HG02884 (cell line): ENCODE results near the gene MTFP1.
"Not testable (repeated sequence)": the region's sequence is repeated elsewhere in the genome, so short reads cannot be mapped to it uniquely, and the experiment has no call there.

ENCODE experiments used
- ATAC-seq: cut with Tn5 transposase; IDR thresholded peaks from one replicate; pipeline ENCODE4 v1.9.1; 2021; ENCODE audit warnings: mild to moderate bottlenecking, moderate library complexity; ENCODE audit not compliant: unreplicated experiment

The MTFP1 gene

DNA sequence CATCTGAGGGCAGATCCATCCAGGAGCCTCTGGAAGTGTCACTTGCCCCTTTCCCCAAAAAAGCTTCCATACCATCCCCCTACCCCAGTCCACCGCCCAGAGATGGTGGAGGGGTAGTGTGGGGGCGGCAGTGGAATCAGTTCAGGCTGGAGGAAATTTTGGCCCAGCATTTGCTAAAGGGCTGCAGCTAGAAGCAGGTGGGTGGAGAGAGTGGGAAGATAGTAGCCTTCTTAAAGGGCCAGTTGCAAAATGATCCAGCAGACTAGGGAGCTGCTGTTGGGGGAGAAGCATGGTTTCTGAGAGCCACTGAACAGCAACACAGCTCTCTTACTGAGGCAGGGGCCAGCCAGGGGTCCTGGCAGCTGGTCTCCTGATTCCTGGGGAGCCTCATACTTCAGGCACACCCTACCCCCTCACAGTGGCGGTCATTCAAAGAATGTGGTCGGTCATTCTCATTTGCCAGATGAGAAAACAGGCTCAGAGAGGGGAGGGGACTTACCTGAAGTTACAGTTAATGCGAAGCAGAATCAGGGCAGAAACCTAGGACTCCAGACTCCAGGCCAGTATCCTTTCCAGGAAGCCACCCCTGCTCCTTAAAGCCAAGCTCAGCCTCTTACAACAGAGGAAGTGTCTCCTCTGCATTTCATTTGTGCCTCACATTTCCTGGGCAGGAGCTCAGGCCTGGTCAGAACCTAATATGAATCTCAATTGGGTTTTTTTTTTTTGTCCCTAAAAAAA is 23.4 kb upstream of the MTFP1 start:
- ATAC-seq: no peak

DNA sequence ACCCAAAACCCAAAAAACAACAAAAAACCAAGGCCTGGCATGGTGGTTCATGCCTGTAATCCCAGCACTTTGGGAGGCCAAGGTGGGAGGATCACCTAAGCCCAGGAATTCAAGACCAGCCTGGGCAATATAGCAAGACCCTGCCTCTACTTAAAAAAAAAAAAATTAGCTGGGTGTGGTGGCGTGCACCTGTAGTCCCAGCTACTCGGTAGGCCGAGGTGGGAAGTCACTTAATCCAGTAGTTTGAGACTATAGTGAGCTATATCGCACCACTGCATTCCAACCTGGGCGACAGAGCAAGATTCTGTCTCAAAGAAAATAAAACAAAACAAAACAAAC is 22.8 kb upstream of the MTFP1 start:
- ATAC-seq: not testable (repeated sequence)

DNA sequence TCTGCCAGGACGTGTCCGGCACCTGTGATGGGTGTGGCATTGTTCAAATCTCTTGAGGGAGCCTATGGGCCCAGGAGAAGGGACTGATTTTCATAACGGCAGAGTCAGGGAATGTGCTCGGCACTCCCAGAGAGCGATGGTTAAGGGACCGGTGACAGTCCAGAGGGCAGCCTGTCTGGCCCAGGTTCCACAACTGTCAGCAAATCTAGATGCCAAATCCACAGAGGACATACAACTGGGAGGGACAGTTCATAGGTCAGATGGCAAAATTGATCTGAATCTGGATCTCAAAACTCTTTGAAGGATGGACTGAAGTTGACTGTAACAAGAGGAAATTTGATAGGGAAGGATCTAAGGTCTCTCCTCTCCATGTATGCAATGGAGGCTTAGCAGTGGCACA is 21.3 kb upstream of the MTFP1 start:
- no peak for ATAC-seq

DNA sequence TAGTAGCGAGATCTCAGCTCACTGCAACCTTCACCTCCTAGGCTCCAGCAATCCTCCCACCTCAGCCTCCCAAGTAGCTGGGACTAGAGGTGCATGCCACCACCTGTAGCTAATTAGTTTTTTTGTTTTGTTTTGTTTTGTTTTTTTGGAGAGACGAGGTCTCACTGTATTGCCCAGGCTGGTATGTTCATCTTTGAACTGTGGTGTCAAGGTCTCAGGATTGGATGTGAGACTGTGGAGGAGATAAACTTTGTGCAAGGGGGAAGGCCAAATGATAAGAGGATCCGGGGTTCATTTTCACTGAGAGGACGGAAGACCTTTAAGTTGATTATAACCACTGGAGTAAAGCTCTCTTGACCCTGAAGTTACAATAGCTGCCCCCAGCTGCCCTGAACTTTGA is 19.8 kb upstream of the MTFP1 start:
- ATAC-seq: no peak

GRCh38 chr22:30406400-30406799 is 19.2 kb upstream of the MTFP1 start:
- ATAC-seq: no peak

DNA sequence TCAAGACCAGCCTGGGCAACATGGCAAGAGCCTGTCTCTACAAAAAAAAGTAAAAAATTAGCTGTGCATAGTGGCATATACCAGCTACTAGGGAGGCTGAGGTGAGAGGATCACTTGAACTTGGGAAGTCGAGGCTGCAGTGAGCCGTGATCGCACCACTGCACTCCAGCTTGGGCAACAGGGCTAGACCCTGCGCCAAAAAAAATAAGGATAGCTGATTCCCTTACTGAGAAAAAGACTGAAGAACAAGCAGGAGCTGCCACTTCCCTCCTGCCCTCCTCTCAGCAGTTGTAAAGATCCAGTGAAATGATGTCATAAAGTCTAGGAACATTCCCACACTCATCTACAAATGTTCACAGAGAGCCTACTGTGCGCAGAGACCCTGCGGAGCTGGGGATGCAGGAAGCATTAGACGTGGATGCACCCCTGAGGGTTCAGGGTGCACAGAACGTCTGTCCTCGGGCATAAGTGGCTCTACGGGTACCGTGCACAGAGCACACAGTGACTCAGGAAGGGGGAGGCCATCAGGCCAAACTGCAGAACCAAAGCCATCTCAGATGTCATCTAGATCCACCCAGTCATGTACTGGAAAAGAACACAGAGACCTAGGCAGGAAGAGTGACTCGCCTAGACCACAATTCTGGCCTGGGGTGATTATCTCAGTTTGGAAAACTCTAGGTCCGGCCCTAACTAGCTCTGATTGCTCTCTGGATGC is 17.0 kb upstream of the MTFP1 start:
- ATAC-seq: no peak

GRCh38 chr22:30411780-30412179 is 13.8 kb upstream of the MTFP1 start:
- ATAC-seq: no peak

DNA sequence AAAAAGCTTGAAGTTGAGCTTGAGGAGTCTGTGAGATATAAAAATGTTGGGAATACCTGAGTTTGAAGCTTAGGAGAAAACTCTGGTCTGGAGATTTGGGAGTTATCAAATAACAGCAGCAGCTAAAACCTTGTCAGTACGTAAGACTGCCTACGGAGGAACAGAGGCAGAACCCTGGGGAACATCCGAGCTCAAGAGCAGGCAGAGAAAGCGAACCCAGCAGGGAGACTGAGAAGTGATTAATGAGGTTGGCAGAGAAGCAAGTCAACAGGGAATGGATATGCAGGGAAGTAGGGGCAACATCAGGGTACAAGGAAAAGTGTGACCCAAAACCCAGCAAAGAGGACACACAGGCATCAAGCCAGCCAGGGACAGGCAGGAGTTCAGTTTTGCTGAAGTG is 12.6 kb upstream of the MTFP1 start:
- no peak for ATAC-seq

DNA sequence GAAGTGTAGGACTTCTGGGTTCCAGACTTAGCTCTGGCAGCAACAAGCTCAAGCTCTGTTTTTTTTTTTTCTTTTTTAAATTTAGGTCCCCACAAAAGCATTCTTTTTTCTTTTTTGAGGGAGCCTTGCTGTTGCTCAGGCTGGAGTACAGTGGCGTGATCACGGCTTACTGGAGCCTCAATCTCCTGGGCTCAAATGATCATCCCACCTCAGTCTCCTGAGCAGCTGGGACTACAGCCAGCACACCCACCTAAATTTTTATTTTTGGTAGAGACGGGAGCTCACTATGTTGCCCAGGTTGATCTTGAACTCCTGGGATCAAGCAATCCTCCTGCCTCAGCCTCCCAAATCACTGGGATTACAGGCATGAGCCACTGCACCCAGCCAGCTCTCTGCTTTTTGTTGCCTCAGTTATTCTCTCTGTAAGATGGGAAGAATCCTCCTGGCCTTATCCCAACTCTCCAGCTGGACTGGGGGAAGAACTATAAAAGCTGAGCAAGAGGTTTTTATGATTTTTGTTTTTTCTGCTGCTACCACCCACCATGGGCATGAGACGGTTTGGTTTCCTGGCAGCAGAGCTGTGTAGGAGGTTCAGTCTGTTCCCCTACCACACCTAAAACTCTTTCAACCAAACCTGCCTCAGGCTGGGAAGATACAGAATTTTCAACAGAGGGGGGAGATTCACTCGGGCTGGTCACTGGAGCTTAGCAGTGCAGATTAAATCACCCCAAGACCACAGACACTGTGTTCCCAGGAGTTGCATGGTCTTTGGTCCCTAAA is 11.6 kb upstream of the MTFP1 start:
- ATAC-seq: no peak

GRCh38 chr22:30414525-30415047 is 11.0 kb upstream of the MTFP1 start:
- ATAC-seq: no peak

GRCh38 chr22:30416403-30416802 is 9.2 kb upstream of the MTFP1 start:
- ATAC-seq: no peak

DNA sequence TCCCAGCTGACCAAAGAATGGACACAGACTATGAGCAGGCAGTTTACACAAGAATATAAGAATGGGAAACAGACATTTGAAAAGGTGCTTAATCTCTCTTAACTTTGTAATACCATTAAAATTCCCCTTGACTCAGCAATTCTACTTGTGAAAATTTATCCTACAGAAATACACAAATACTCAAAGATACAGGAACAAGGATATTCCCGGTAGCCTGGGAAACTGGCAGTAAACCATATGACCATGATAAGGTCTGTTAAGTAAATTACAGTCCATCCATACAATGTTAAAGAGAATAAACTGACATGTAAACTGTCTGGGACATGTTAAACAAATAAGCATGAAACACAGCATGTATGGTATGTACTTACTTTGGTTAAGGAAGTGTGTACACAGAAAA is 8.7 kb upstream of the MTFP1 start:
- no peak for ATAC-seq

- ATAC-seq: no peak
These were observed 5.0 kb upstream of the MTFP1 start for GRCh38 chr22:30420347-30421125.

DNA sequence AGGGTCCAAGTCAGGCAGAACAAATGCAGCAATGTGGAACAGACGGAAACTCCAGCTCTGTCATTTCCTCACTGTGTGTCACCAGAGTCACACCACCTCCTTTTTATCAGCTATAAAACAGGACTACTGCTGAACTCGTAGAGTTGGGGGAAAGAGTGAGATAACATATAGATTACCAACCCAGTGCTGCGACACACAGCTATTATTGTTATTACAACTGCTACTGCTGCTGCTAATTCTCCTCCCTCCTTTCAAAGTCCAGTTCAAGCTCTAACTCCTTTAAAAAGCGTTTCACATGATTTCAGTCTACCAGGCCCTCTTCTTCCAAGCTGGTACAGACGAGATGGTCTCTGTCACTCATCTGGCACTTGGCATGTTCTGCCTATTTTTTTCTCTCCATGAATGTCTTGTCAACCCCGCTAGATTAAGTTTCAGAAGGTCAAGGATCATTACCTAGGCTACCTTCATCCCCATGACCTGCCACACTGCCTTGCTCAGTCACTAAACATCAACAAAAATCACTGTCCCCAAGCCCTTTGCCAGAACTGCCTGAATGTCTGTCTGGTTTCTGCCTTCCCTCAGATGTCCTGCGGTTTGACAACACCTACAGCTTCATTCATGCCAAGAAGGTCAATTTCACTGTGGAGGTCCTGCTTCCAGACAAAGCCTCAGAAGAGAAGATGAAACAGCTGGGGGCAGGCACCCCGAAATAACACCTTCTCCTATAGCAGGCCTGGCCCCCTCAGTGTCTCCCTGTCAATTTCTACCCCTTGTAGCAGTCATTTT is 3.7 kb upstream of the MTFP1 start:
- no peak for ATAC-seq

- no peak for ATAC-seq
These were observed 2.9 kb upstream of the MTFP1 start for GRCh38 chr22:30422481-30423300.

- ATAC-seq: peak; percentile 10
These were observed 2.1 kb upstream of the MTFP1 start for GRCh38 chr22:30423301-30423958.

DNA sequence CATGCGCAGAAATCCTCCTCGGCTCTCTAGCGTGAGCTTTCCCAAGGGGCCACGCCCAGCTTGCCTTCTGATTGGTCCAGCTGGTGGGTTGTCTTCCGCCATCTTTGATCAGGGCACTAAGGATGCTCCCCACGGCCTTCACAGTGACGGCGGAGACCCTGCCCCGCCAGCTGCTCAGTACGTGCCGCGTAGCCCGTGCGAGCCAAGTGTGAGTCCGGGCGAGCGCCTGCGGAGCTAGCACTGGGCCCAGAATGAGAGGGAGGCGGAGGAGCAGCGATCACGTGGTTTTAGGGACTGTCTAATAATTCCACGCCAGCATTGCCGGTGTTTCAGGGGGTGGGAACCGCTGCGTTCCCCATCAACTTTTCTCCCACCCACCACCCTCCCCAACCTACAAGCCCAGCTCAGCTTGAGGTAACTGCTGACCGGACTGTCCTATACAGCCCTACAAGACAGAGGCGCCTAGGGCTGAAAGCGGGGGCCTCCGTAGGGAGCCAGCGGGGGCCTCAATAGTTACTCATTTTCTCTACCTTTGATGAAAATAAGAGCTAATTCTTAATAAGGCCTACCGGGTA is 1.5 kb upstream of the MTFP1 start:
- peak; percentile 80 for ATAC-seq

- ATAC-seq: no peak
These were observed 838 bp upstream of the MTFP1 start for GRCh38 chr22:30424534-30425326.
